ENCODE data around the gene CEACAM20.
"Not testable (repeated sequence)": the region's sequence is repeated elsewhere in the genome, so short reads cannot be mapped to it uniquely, and the experiment has no call there.

CEACAM20 gene

GRCh38 chr19:44529536-44529935, at the start of gene CEACAM20:
Gene CEACAM20 (minus strand): TSS chr19:44529675. CDS start chr19:44529509, 166 bp downstream.
- DNase-seq: no peak
- intact Hi-C loops (cut with DNase I): no loop called here

- intact Hi-C loops (cut with DNase I): no loop called here
Measured at GRCh38 chr19:44577566-44577874, 48.0 kb upstream of the CEACAM20 start.

GRCh38 chr19:44576843-44577565, 47.5 kb upstream of the CEACAM20 start:
- no peak for DNase-seq
- intact Hi-C loops (cut with DNase I): no loop called here

More at GRCh38 chr19:44577566-44577874, 48.0 kb upstream of the CEACAM20 start:
- DNase-seq: no peak

GRCh38 chr19:44575116-44575700, 45.7 kb upstream of the CEACAM20 start:
- intact Hi-C loops (cut with DNase I): no loop called here

GRCh38 chr19:44574186-44574950, 44.9 kb upstream of the CEACAM20 start:
- no peak for DNase-seq
- intact Hi-C loops (cut with DNase I): no loop called here

More at GRCh38 chr19:44575116-44575700, 45.7 kb upstream of the CEACAM20 start:
- no peak for DNase-seq

GRCh38 chr19:44573627-44574026, 44.2 kb upstream of the CEACAM20 start:
- intact Hi-C loops (cut with DNase I): no loop called here
- DNase-seq: no peak

- intact Hi-C loops (cut with DNase I): no loop called here
- no peak for DNase-seq
Measured at GRCh38 chr19:44573183-44573582, 43.7 kb upstream of the CEACAM20 start.

GRCh38 chr19:44572581-44572900, 43.1 kb upstream of the CEACAM20 start:
- intact Hi-C loops (cut with DNase I): no loop called here
- no peak for DNase-seq

GRCh38 chr19:44571830-44572580, 42.5 kb upstream of the CEACAM20 start:
- intact Hi-C loops (cut with DNase I): loop anchor here (2.0 kb wide), 2 partner anchors 85 to 199 kb away; no protein-coding TSS in a partner anchor
- DNase-seq: no peak

GRCh38 chr19:44570984-44571684, 41.7 kb upstream of the CEACAM20 start:
- DNase-seq: peak in 5 of 10 donors; percentile 16 to 58 (median 44)

GRCh38 chr19:44570603-44570983, 41.1 kb upstream of the CEACAM20 start:
- intact Hi-C loops (cut with DNase I): loop anchor here (2.0 kb wide), 2 partner anchors 86 to 200 kb away; no protein-coding TSS in a partner anchor
- no peak for DNase-seq

More at GRCh38 chr19:44570984-44571684, 41.7 kb upstream of the CEACAM20 start:
- intact Hi-C loops (cut with DNase I): loop anchor here (2.0 kb wide), 2 partner anchors 86 to 200 kb away; no protein-coding TSS in a partner anchor

- no peak for DNase-seq
- intact Hi-C loops (cut with DNase I): no loop called here
Measured at GRCh38 chr19:44567745-44568144, 38.3 kb upstream of the CEACAM20 start.

- intact Hi-C loops (cut with DNase I): no loop called here
- no peak for DNase-seq
Measured at GRCh38 chr19:44566984-44567383, 37.5 kb upstream of the CEACAM20 start.

- DNase-seq; intact Hi-C loops (cut with DNase I): not testable (repeated sequence)
Measured at GRCh38 chr19:44563086-44563655, 33.7 kb upstream of the CEACAM20 start.

GRCh38 chr19:44557933-44558332, 28.5 kb upstream of the CEACAM20 start:
- DNase-seq: no peak
- intact Hi-C loops (cut with DNase I): no loop called here

- DNase-seq: no peak
- intact Hi-C loops (cut with DNase I): no loop called here
Measured at GRCh38 chr19:44554641-44555246, 25.3 kb upstream of the CEACAM20 start.

- DNase-seq: no peak
- intact Hi-C loops (cut with DNase I): no loop called here
Measured at GRCh38 chr19:44553478-44554171, 24.1 kb upstream of the CEACAM20 start.

- no peak for DNase-seq
- intact Hi-C loops (cut with DNase I): no loop called here
Measured at GRCh38 chr19:44552324-44552723, 22.8 kb upstream of the CEACAM20 start.

- intact Hi-C loops (cut with DNase I): no loop called here
- no peak for DNase-seq
Measured at GRCh38 chr19:44551850-44552249, 22.4 kb upstream of the CEACAM20 start.
